ENCODE results near the gene COBL. TPM values are rescaled to one million over a fixed set of nuclear protein-coding genes. Genes with fewer than 3 reads are reported as not detected.

COBL gene
- total and polyA plus RNA-seq, 10 of the 15 experiments (the other 5 are each of a cell fraction or from before 2014, with no cell fraction given): 0.21 TPM; not detected in 9

DNA sequence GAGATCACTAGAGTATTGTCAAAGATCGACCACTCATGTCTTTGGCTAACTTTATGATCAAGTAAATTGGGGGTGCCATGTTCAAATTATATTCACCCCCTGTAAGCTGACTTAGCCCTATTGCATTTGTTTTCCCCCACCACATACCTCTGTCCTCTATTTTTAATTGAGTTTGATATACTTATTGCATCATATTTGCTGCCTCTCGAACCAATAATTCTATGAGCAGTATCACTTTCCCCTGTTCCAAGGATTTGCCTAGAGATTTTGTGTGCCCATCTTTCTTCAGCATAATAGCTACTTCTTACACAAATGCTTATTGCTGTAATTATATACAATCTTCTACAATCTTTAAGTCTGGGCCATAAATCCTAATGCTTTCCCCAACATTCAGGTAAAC lies 245.2 kb downstream of the COBL start (continued):
- TF ChIP-seq PAX5 (IDR thresholded peaks at IDR 0.05; ENCODE audit: borderline replicate concordance, low read depth, low read length) (no peak), CHD1 (IDR thresholded peaks at IDR 0.05; ENCODE audit: low read depth, low read length) (no peak), IKZF2 (IDR thresholded peaks at IDR 0.05) (no peak)

DNA sequence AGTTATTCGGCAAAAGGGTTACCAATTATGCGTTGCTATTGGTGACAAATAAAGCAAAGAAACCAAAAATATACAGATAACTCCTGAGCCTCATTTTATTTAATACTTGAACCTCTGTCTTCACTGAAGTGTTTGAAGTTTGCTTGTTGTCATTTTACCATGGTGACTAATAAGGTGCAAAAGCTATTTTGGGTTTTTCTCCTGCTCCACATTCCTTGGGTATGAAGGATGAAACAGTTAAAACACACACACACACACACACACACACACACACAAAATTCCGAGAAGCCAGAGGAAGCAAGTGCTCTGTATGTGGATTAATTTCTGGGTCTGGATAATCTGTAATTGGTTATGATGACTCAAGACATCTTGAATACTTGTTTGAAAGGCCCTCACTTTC lies 246.5 kb downstream of the COBL start:
- H3K9ac ChIP-seq (ENCODE audit: control insufficient read depth, insufficient read depth, low read length): no peak overlapping the region
- CTCF ChIA-PET: interaction anchor here (1.8 kb wide), 1 partner anchor 91 kb away, joined by 10 read pairs; no protein-coding TSS in a partner anchor

More for the DNA sequence above, 246.5 kb downstream of the COBL start:
- Histone ChIP-seq H3K27ac (ENCODE audit: control insufficient read depth, insufficient read depth) (no peak overlapping the region), H3K4me3 (no peak overlapping the region), H3K27me3 (replicated peaks in 1 of 2; ENCODE audit: control insufficient read depth in 2 of 2, insufficient read depth in 2 of 2, low read length in 1 of 2) (no peaks in the 10 kb centered on the region), H2AFZ (ENCODE audit: control insufficient read depth, low read depth, low read length) (no peak overlapping the region), H3K9me3 (replicated peaks; ENCODE audit: control insufficient read depth, insufficient read depth, low read length) (no peaks in the 10 kb centered on the region), H4K20me1 (ENCODE audit: control insufficient read depth, insufficient read depth) (no peaks in the 10 kb centered on the region), H3K4me2 (ENCODE audit: control insufficient read depth, insufficient read depth) (no peak overlapping the region), H3K79me2 (ENCODE audit: control insufficient read depth, insufficient read depth, low read length) (no peaks in the 10 kb centered on the region), H3K4me1 (ENCODE audit: control insufficient read depth, insufficient read depth, low read length) (no peaks in the 10 kb centered on the region), H3K36me3 (ENCODE audit: control insufficient read depth in 2 of 2, insufficient read depth in 2 of 2, low read length in 1 of 2) (no peaks in the 10 kb centered on the region)
- intact Hi-C loops (cut with micrococcal nuclease; ENCODE audit: unreplicated experiment): loop anchor here (5.0 kb wide), 1 partner anchor 72 kb away; no protein-coding TSS in a partner anchor
- POLR2A ChIA-PET: no interaction called here
- in situ Hi-C loops (cut with MboI): no loop called here
- SMC1A ChIA-PET (ENCODE audit: uncharacterized antibody, unreplicated experiment): no interaction called here
- 11% methylated on average over 2 of the region's 3 CpGs for WGBS (ENCODE audit: insufficient coverage, insufficient replicate concordance, low lambda C conversion rate, missing lambda C conversion rate)
- TF ChIP-seq RAD51 (IDR thresholded peaks at IDR 0.05) (no peak), HCFC1 (IDR thresholded peaks at IDR 0.05; ENCODE audit: low read length) (no peak), NRF1 (conservative IDR thresholded peaks at IDR 0.05; ENCODE audit: low read depth, low read length) (no peak), FOS (IDR thresholded peaks at IDR 0.05; ENCODE audit: borderline replicate concordance, extremely low read depth, insufficient read length) (no peak), ATF3 (IDR thresholded peaks at IDR 0.05; ENCODE audit: borderline replicate concordance, extremely low read depth, low read depth, low read length) (no peak), HDAC6 (IDR thresholded peaks at IDR 0.05; ENCODE audit: unreplicated experiment) (no peak), SUPT20H (IDR thresholded peaks at IDR 0.05; ENCODE audit: borderline replicate concordance, control insufficient read depth, low read depth, low read length) (no peak), TARDBP (IDR thresholded peaks at IDR 0.05; ENCODE audit: borderline replicate concordance) (no peak), NFYA (IDR thresholded peaks at IDR 0.05; ENCODE audit: borderline replicate concordance, low read depth, low read length) (no peak), SP1 (IDR thresholded peaks at IDR 0.05; ENCODE audit: low read depth, low read length) (no peak), HDGF (IDR thresholded peaks at IDR 0.05) (no peak), ZNF24 (IDR thresholded peaks at IDR 0.05) (no peak), JUNB (IDR thresholded peaks at IDR 0.05) (no peak), EGR1 (IDR thresholded peaks at IDR 0.05; ENCODE audit: borderline replicate concordance in 1 of 2, low read depth in 2 of 2, low read length in 2 of 2) (no peak), BHLHE40 (IDR thresholded peaks at IDR 0.05; ENCODE audit: borderline replicate concordance in 1 of 2, low read depth in 2 of 2, low read length in 1 of 2) (no peak), CEBPB (IDR thresholded peaks at IDR 0.05; ENCODE audit: borderline replicate concordance in 1 of 2, low read depth in 2 of 2, low read length in 2 of 2) (no peak), ETV6 (conservative IDR thresholded peaks at IDR 0.05 in 1 of 2, IDR thresholded peaks at IDR 0.05 in 1 of 2; ENCODE audit: borderline replicate concordance in 1 of 2, low read depth in 1 of 2) (no peak)
- no TSS peak for BruUV-seq (replicated peaks)
- FAIRE-seq (no peak), DNase-seq (ENCODE audit: low read depth, low spot score) (no peak), ATAC-seq (no peak)
- RAD21 ChIA-PET (ENCODE audit: unreplicated experiment): no interaction called here

Measured in GM12878 (cell line).